Dermis microvascular lymphatic vessel endothelial cell (primary cell): Measurements from ENCODE around the gene CC2D1A. TPM values are rescaled to one million over a fixed set of nuclear protein-coding genes. Genes with fewer than 3 reads are reported as not detected.
"Not testable (repeated sequence)": the region's sequence is repeated elsewhere in the genome, so short reads cannot be mapped to it uniquely, and the experiment has no call there.

Experiments
- DNase-seq, 2 donors: peaks; one replicate each; pipeline versions ENCODE4 v3.0.0 to v3.0.0-alpha.2; 2010; ENCODE audit warnings: low read depth in 2 of 2
- total RNA-seq: library from RNA; depleted of rRNA; stranded (reverse); fragments of >200 nt; gene quantifications from 2 replicates; pipeline ENCODE4 v1.2.1, GENCODE V29; 2014

The CC2D1A gene
- total RNA-seq, 1 donor from 2014 or later = 3.7 TPM

DNA sequence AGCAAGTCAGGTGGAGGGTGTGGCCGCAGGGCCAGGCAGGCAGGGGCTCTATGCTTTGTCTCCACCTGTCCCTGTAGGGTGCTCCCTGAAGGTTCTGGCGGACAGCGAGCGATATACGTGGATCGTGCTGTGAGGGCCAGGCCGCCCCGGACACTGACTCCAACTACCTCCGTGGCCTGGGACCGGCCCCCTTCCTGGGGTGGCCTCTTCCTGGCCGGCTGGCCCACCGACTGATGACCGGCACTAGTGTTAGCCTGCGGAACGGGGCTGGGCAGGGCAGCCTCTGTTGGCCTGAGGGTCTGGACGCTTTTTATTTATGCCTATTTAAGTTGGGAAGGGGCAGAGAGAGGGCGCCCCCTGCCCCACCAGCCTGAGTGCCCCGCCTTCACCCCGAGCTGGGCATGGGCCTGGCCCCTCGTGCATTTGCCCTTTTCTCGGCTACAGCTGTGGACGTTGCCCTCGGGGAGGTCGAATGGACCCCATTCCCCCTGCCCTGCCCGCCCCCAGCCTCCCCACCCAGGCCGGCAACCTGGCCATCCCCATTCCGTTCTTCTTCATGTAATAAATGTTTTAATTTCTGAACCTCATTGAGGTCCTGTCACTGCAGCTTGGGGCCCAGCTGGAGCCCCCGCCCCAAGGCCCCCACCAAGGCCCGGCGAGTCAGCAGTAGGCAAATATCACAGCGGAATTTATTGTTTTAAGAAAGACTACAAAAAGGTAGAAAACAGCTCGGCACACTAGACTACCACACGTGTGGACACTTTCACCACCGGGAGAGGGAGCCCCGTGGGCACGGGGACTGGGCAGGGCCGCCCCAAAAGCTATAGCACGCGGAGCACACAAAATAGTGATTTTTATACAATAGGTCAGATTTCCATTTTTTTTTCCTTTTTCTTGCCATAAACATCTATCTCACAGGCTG is 55.1 kb downstream of the CC2D1A start:
- no peak for DNase-seq

GRCh38 chr19:13961826-13962698 is 56.1 kb downstream of the CC2D1A start:
- no peak for DNase-seq

GRCh38 chr19:13962699-13963602 is 57.0 kb downstream of the CC2D1A start:
- DNase-seq = no peak

GRCh38 chr19:13963603-13964105 is 57.7 kb downstream of the CC2D1A start:
- no peak for DNase-seq

DNA sequence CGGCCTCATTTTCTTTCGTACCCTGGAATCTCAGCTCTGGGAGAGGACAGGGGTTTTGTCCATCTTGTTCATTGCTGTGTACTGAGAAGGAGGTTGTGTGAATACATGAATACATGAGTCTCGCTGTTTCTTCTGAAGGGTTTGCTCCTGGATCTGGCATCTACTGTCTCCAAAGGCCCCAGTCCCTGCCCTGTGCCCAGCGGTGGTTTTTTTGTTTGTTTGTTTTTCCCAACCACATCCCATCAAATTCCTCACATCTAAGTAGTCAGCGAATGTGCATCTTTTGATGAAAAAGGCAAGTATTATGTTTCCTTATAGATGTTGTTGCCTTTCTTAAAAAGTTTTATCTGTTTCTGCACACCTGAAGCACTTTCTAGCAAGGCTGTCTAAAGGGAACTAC is 58.8 kb downstream of the CC2D1A start:
- no peak for DNase-seq

- no peak for DNase-seq
These were observed 59.4 kb downstream of the CC2D1A start for GRCh38 chr19:13965377-13965896.

DNA sequence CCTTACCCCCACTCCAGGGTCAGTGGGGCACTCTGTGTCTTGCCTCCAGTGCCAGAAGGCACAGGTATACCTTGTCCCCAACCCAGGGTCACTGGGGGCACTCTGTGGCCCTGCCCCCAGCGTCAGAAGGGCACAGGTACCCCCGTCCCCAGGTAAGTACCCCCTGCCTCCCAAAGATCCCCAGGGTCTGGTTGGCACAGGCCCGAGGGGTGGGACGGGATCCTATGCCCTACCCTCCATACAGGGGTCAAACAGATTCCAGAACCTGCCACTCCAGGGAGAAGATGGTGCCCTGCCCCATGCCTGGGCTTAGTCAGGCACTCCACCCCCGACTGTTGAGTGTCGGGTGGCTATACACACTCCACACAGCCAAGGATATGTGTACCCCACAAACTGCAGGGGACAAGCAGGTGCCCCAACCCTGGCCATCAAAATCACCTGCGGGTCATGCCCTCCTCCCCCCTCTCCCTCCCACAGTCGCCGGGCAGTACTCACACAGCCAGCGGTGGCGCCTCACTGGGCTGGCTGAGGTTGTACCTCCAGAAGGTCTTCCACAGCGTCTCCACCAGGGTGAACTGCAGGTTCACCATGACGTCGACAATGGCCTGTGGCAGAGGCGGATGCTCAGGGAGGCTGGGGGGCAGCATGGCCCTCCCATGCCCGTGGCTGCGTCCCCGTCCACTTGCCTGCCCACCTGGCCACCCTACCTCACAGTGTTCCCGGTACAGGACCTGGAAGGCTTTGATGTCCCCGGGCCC is 60.1 kb downstream of the CC2D1A start:
- no peak for DNase-seq

GRCh38 chr19:13966684-13967128 is 60.7 kb downstream of the CC2D1A start:
- DNase-seq = no peak

- DNase-seq = not testable (repeated sequence)
These were observed 61.2 kb downstream of the CC2D1A start for GRCh38 chr19:13967206-13967605.

DNA sequence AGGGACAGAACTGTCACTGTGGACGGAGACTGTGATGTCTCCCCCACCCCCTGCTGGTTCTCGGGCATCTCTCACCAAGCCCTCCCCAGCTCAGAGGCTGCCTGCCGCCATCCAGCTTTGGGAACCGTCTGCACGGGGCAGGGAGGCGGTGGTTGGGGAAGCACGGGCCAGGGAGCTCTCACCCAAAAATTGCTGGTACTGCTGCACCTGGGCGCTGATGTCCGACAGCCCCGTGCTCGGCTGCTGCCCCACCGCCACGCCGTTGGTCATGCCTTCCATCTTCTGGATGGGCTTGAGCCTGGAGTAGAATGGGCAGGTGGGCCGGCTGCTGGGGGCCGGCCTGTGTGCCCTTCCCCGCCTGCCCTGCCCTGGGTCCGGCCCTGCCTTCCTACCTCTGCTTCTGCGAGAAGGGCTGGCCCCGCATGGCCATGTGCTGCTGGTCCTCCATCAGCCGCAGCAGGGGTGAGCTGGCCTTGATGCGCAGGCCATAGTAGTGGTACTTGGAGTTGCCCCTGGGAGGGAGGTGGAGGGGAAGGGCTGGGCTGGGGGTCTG is 62.5 kb downstream of the CC2D1A start:
- no peak for DNase-seq

DNA sequence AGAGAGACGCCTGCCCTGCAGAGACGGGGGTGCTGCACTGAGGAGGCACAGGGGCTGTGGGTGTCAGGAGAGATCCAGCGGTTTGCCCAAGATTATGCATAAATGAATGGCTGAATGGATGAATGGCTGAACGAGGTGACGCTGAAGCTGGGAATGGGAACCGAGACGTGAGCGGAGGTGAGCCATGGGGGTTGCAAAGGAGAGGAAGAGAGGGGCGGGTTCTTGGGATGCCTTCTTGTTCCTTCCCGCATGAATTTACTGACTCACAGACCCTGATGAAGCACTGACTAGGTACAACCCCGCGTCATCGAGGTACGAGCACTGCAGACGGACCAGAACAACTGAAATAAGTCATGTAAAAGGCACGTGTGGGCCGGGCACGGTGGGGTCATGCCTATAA is 63.0 kb downstream of the CC2D1A start:
- no peak for DNase-seq

GRCh38 chr19:13969897-13970296 is 63.9 kb downstream of the CC2D1A start:
- DNase-seq = no peak

DNA sequence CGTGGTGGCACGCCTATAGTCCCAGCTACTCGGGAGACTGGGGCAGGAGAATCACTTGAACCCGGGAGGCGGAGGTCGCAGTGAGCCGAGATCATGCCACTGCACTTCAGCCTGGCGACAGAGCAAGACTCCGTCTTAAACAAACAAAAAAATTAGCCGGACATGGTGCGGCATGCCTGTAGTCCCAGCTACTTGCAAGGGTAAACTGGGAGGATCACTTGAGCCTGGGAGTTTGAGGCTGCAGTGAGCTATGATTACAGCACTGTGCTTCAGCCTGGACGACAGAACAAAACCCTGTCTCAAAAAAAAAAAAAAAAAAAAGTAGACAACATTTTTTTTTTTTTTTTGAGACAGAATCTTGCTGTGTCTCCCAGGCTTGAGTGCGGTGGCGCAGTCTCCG is 65.9 kb downstream of the CC2D1A start:
- not testable (repeated sequence) for DNase-seq

DNA sequence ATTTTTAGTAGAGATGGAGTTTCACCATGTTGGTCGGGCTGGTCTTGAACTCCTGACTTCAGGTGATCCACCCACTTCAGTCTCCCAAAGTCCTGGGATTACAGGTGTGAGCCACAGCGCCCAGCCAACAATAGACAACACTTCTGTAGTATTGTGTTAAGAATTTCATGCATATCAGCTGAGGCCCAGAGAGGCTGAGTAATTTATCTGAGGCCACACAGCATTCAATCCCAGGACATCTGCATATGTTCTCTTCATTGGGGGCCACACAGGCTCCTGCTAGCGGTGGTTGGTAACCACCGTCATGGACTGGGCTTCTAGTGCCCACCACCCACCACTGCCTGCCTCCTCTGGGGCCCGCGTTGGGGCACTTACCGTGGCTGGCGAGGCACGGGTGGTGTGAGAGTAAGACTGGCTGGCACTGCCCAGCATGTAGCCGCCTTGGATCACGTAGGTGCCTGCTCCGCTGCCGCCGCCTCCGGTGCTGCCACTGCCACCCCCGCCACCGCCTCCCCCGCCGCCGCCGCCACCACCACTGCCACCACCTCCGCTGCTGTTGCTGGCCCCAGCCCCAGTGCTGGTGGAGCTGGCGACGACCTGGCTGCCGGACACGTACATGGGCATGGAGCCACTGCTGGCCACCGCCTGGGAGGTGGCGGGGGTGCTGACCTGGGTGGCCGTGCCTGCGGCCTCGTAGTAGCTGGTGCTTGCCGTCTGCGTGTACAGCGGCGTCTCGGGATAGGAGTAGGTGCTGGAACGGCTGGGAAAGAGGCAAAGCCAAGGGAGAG is 66.6 kb downstream of the CC2D1A start:
- DNase-seq = no peak

DNA sequence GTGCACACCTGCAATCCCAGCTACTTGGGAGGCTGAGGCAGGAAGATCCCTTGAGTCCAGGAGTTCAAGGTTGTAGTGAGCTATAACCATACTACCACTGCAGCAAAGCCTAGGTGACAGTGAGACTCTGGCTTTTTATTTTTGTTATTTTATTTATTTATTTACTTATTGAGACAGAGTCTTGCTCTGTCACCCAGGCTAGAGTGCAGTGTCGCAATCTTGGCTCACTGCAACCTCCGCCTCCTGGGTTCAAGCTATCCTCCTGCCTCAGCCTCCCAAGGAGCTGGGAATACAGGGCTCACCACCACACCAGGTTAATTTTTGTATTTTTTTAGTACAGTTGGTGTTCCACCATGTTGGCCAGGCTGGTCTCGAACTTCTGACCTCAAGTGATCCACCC is 67.5 kb downstream of the CC2D1A start:
- DNase-seq = not testable (repeated sequence)

DNA sequence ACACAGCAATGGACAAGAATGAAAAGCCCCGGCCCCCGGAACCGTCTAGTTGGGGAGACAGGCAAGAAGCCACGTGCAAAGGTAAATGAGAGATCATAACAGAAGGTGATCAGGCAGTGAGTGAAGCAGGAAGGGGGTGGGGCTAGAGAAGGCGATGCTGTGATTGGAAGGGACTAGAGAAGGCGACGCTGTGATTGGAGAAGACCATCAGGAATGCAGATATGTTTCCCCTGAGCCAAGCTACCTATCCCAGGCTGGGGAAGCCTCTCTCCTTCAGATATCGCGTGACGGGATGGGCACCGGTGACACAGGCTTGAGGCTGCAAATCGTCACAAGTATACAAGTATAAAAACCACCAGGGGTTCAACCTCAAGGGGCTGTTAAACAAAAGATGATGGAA is 68.1 kb downstream of the CC2D1A start:
- DNase-seq = no peak

DNA sequence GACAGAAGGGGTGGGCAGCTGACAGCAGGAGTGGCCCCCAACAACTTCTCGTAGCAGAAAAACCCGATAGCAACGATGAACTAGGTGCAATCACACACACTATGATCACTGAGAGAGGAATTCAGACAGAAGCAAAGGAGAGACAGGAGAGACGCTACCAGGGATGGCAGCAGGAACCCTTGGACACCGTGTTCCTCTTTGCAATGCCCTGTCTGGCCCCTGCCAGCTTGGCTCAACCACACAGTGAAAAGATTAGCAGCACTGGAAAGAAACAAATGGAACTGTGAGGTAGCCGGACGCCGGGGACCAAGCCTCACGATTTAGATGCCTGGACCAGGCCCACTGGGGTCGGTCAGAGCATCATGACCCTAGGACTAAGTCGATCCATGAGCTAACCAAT is 69.9 kb downstream of the CC2D1A start:
- no peak for DNase-seq

- no peak for DNase-seq
These were observed 70.4 kb downstream of the CC2D1A start for GRCh38 chr19:13976446-13976845.

GRCh38 chr19:13977803-13978202 is 71.8 kb downstream of the CC2D1A start:
- no peak for DNase-seq
